CD14-positive monocyte (primary cell): ENCODE results near the gene DLGAP1. TPM values are rescaled to one million over a fixed set of nuclear protein-coding genes. Genes with fewer than 3 reads are reported as not detected.

ENCODE experiments used
- DNase-seq, 3 donors: peaks; one replicate each; pipeline ENCODE4 v3.0.0-alpha.2; 2011 to 2022
- H2AFZ ChIP-seq: 2 replicates; pipeline ENCODE4 v1.6.0; 2012; ENCODE audit warnings: mild to moderate bottlenecking, low read depth, low read length, inconsistent platforms; ENCODE audit not compliant: insufficient read depth, poor library complexity, severe bottlenecking
- H3K27ac ChIP-seq, 2 donors: 1 replicate in 1 of 2; 2 replicates in 1 of 2; pipeline ENCODE4 v1.5.1; 2012 to 2013; ENCODE audit warnings: low read length in 2 of 2, control low read depth in 1 of 2, inconsistent platforms in 1 of 2, low read depth in 1 of 2, mild to moderate bottlenecking in 1 of 2
- H3K27me3 ChIP-seq, 2 donors: one replicate each; pipeline versions ENCODE4 v1.6.0 to v1.6.1; 2011 to 2013; ENCODE audit warnings: low read length in 2 of 2; ENCODE audit not compliant: control insufficient read depth in 2 of 2, insufficient read depth in 2 of 2
- H3K36me3 ChIP-seq, 2 donors: replicated peaks in 1 of 2; 1 replicate in 1 of 2; 2 replicates in 1 of 2; pipeline versions ENCODE4 v1.5.1 to v1.6.1; 2012 to 2013; ENCODE audit warnings: low read length in 2 of 2, control low read depth in 1 of 2, inconsistent platforms in 1 of 2, mild to moderate bottlenecking in 1 of 2; ENCODE audit not compliant: insufficient read depth in 2 of 2, control insufficient read depth in 1 of 2
- H3K4me1 ChIP-seq, 2 donors: 1 replicate in 1 of 2; 2 replicates in 1 of 2; pipeline versions ENCODE4 v1.5.1 to v1.6.1; 2012 to 2013; ENCODE audit warnings: low read length in 2 of 2, control low read depth in 1 of 2, inconsistent platforms in 1 of 2, mild to moderate bottlenecking in 1 of 2, moderate library complexity in 1 of 2; ENCODE audit not compliant: insufficient read depth in 2 of 2, control insufficient read depth in 1 of 2
- H3K4me2 ChIP-seq: replicated peaks from 2 replicates; pipeline ENCODE3; 2012; ENCODE audit warnings: low read length, moderate library complexity, mild to moderate bottlenecking; ENCODE audit not compliant: poor library complexity, severe bottlenecking; ENCODE audit errors: extremely low read depth
- H3K4me3 ChIP-seq, 3 experiments: fragments of 200-600 bp in 1 of 3; sonication (generic) in 1 of 3; replicated peaks in 1 of 3; 1 replicate in 2 of 3; 2 replicates in 1 of 3; pipeline ENCODE4 v1.5.1; 2011 to 2013; ENCODE audit warnings: low read length in 3 of 3, mild to moderate bottlenecking in 3 of 3, control low read depth in 2 of 3, low read depth in 2 of 3, inconsistent platforms in 1 of 3, moderate library complexity in 1 of 3
- H3K79me2 ChIP-seq: 2 replicates; pipeline ENCODE4 v1.6.0; 2012; ENCODE audit warnings: mild to moderate bottlenecking, control low read depth, inconsistent platforms, low read length, moderate library complexity; ENCODE audit not compliant: insufficient read depth
- H3K9ac ChIP-seq: 2 replicates; pipeline ENCODE4 v1.6.0; 2017; ENCODE audit warnings: low read length, mild to moderate bottlenecking; ENCODE audit not compliant: insufficient read depth, poor library complexity, severe bottlenecking
- H3K9me3 ChIP-seq, 2 donors: replicated peaks in 1 of 2; 1 replicate in 1 of 2; 2 replicates in 1 of 2; pipeline versions ENCODE4 v1.5.1 to v1.6.1; 2012 to 2013; ENCODE audit warnings: low read length in 2 of 2, control low read depth in 1 of 2; ENCODE audit not compliant: control insufficient read depth in 1 of 2, insufficient read depth in 1 of 2
- H4K20me1 ChIP-seq: 2 replicates; pipeline ENCODE4 v1.6.0; 2012; ENCODE audit warnings: mild to moderate bottlenecking, low read length, control low read depth, moderate library complexity; ENCODE audit not compliant: insufficient read depth
- H3K27ac Mint-ChIP-seq, 7 donors: one replicate each; pipeline ENCODE4 v1.8.0; 2020; ENCODE audit warnings: mild to moderate bottlenecking in 7 of 7, mixed read lengths in 7 of 7, moderate library complexity in 6 of 7, inconsistent platforms in 2 of 7
- H3K27me3 Mint-ChIP-seq, 3 donors: one replicate each; pipeline ENCODE4 v1.8.0; 2021 to 2022; ENCODE audit warnings: low read depth in 3 of 3, mild to moderate bottlenecking in 3 of 3, mixed read lengths in 3 of 3, moderate library complexity in 3 of 3, inconsistent platforms in 1 of 3
- H3K36me3 Mint-ChIP-seq, 2 donors: one replicate each; pipeline ENCODE4 v1.8.0; 2020; ENCODE audit warnings: mixed read lengths in 2 of 2, inconsistent platforms in 1 of 2, mild to moderate bottlenecking in 1 of 2
- H3K4me1 Mint-ChIP-seq: one replicate; pipeline ENCODE4 v1.8.0; 2020; ENCODE audit warnings: mild to moderate bottlenecking, mixed read lengths
- H3K4me3 Mint-ChIP-seq, 2 donors: one replicate each; pipeline ENCODE4 v1.8.0; 2020; ENCODE audit warnings: mild to moderate bottlenecking in 2 of 2, mixed read lengths in 2 of 2, moderate library complexity in 1 of 2
- H3K9me3 Mint-ChIP-seq, 7 donors: one replicate each; pipeline ENCODE4 v1.8.0; 2020 to 2022; ENCODE audit warnings: mixed read lengths in 7 of 7, mild to moderate bottlenecking in 6 of 7, moderate library complexity in 6 of 7, inconsistent platforms in 2 of 7
- WGBS: methylation state at CpG from one replicate; pipeline ENCODE4 v1.1.5; 2013; ENCODE audit warnings: missing lambda C conversion rate; ENCODE audit not compliant: insufficient coverage; 5-methylcytosine and 5-hydroxymethylcytosine counted together
- intact Hi-C, 2 donors: fragments of 100-400 bp; cut with micrococcal nuclease; formaldehyde crosslinking; loops; one replicate each; pipeline versions ENCODE4 v1.15.0 to v1.15.1; 2023
- polyA plus RNA-seq, 3 donors: library from polyadenylated mRNA; depleted of rRNA in 1 of 3; unstranded in 2 of 3; stranded (reverse) in 1 of 3; fragments of 300-500 nt in 2 of 3; fragments of >200 nt in 1 of 3; fragmentation: Illumina TruSeq in 2 of 3; gene quantifications; 1 replicate in 2 of 3; 2 replicates in 1 of 3; pipeline ENCODE4 v1.2.3, GENCODE V29; 2012 to 2021
- TF ChIP-seq, protein P1 (sequence below): fragments of 200-600 bp; IDR thresholded peaks from one replicate; pipeline ENCODE4 v1.8.0; 2022; ENCODE audit warnings: antibody characterized with exemption, mild to moderate bottlenecking

DLGAP1 gene
- polyA plus RNA-seq, 3 donors: 0.09 to 0.42 TPM; not detected in 1

DNA sequence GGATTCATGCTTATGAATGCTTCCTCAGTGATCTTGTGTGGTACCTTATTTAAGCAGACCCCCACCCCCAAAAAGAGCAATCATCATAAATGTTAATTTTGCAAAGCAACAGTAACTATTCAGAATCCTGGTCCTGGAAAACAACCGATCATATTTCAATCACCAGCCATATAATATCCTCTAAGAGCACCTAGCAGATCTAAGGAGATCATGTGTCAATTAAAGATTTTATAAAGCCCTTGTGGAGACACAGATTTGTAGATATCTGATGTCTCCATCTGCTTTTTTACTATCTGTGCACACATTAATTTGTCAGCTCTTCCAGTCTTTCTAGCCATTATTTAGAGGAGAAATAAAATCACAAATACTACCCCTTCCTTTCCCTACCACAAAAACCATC lies 581.4 kb downstream of the DLGAP1 start:
- H3K27me3 Mint-ChIP-seq: no peaks in the 10 kb centered on the region

DNA sequence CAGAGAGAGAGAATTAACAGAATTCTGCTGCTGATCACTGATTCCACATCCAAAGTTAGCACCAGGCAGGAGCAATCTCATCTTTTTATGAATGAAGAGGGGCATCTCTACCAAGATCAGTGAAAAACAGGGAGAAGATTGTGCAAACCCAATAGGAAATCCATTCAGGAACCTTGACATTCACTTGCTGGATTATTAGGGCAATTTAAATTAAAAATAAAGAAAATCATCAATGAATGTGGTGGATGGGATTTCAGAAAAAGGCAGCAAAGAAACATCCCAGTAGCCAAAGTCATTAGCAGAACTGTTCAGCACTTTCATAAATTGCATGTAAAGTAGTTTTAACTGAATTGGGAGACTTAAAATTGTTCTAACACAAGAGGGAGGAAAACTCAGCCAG lies 581.9 kb downstream of the DLGAP1 start:
- Histone ChIP-seq H3K9ac (no peak overlapping the region), H3K27me3 (no peaks in the 10 kb centered on the region), H3K79me2 (no peaks in the 10 kb centered on the region), H3K36me3 (no peaks in the 10 kb centered on the region), H2AFZ (no peak overlapping the region), H3K4me3 (no peak overlapping the region), H4K20me1 (no peaks in the 10 kb centered on the region), H3K9me3 (no peaks in the 10 kb centered on the region), H3K4me2 (no peak overlapping the region), H3K27ac (no peak overlapping the region), H3K4me1 (peaks cover 49 to 56% of the 10 kb centered on the region in 2 donors)
- Mint-ChIP-seq H3K27ac (no peak overlapping the region), H3K27me3 (no peaks in the 10 kb centered on the region), H3K4me3 (no peak overlapping the region), H3K4me1 (peaks cover 53% of the 10 kb centered on the region), H3K36me3 (no peaks in the 10 kb centered on the region), H3K9me3 (no peaks in the 10 kb centered on the region)
- intact Hi-C loops: loop anchor here (5.0 to 10.0 kb wide), 4 partner anchors 168 to 598 kb away; no protein-coding TSS in a partner anchor
- TF ChIP-seq, protein P1, sequence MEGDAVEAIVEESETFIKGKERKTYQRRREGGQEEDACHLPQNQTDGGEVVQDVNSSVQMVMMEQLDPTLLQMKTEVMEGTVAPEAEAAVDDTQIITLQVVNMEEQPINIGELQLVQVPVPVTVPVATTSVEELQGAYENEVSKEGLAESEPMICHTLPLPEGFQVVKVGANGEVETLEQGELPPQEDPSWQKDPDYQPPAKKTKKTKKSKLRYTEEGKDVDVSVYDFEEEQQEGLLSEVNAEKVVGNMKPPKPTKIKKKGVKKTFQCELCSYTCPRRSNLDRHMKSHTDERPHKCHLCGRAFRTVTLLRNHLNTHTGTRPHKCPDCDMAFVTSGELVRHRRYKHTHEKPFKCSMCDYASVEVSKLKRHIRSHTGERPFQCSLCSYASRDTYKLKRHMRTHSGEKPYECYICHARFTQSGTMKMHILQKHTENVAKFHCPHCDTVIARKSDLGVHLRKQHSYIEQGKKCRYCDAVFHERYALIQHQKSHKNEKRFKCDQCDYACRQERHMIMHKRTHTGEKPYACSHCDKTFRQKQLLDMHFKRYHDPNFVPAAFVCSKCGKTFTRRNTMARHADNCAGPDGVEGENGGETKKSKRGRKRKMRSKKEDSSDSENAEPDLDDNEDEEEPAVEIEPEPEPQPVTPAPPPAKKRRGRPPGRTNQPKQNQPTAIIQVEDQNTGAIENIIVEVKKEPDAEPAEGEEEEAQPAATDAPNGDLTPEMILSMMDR: no peak
- DNase-seq: no peak

More for the DNA sequence above, 581.4 kb downstream of the DLGAP1 start:
- Histone ChIP-seq H3K36me3 (no peaks in the 10 kb centered on the region), H3K9me3 (no peaks in the 10 kb centered on the region), H3K4me3 (peak overlapping the region in 1 of 3 experiments; percentile 41), H3K9ac (no peak overlapping the region), H3K4me1 (peaks cover 53 to 61% of the 10 kb centered on the region in 2 donors), H3K27me3 (no peaks in the 10 kb centered on the region), H3K79me2 (no peaks in the 10 kb centered on the region), H3K4me2 (peak overlapping the region; percentile 46), H4K20me1 (no peaks in the 10 kb centered on the region), H3K27ac (no peak overlapping the region), H2AFZ (no peak overlapping the region)
- Mint-ChIP-seq H3K27ac (peak overlapping the region in 1 of 7 donors; percentile 6), H3K4me3 (peak overlapping the region; percentile 47 to 88), H3K4me1 (peaks cover 57% of the 10 kb centered on the region), H3K9me3 (no peaks in the 10 kb centered on the region), H3K36me3 (no peaks in the 10 kb centered on the region)
- TF ChIP-seq, protein P1: no peak
- no CpG with 5 or more reads among the region's 1 CpG for WGBS
- intact Hi-C loops: loop anchor here (5.0 to 10.0 kb wide), 4 partner anchors 169 to 599 kb away; no protein-coding TSS in a partner anchor
- DNase-seq: no peak
